Endothelial cell (in vitro differentiated cells): ENCODE measurements around the gene MEG3. TPM values are rescaled to one million over a fixed set of nuclear protein-coding genes. Genes with fewer than 3 reads are reported as not detected.

Experiments used
- DNase-seq: peaks from one replicate; pipeline ENCODE4 v3.0.0; 2021; ENCODE audit warnings: low spot score
- H3K27ac Mint-ChIP-seq: one replicate; pipeline ENCODE4 v1.8.0; 2021; ENCODE audit warnings: mixed read lengths, inconsistent platforms; ENCODE audit not compliant: unreplicated experiment
- H3K27me3 Mint-ChIP-seq: one replicate; pipeline ENCODE4 v1.8.0; 2021; ENCODE audit warnings: mild to moderate bottlenecking, moderate library complexity, mixed read lengths, inconsistent platforms; ENCODE audit not compliant: unreplicated experiment
- H3K36me3 Mint-ChIP-seq: one replicate; pipeline ENCODE4 v1.8.0; 2021; ENCODE audit warnings: mild to moderate bottlenecking, low read depth, mixed read lengths, inconsistent platforms; ENCODE audit not compliant: unreplicated experiment
- H3K4me1 Mint-ChIP-seq: one replicate; pipeline ENCODE4 v1.8.0; 2021; ENCODE audit warnings: mild to moderate bottlenecking, mixed read lengths, inconsistent platforms; ENCODE audit not compliant: unreplicated experiment
- H3K4me3 Mint-ChIP-seq: one replicate; pipeline ENCODE4 v1.8.0; 2021; ENCODE audit warnings: mild to moderate bottlenecking, mixed read lengths, inconsistent platforms; ENCODE audit not compliant: unreplicated experiment
- H3K9me3 Mint-ChIP-seq: one replicate; pipeline ENCODE4 v1.8.0; 2021; ENCODE audit warnings: mixed read lengths, inconsistent platforms; ENCODE audit not compliant: unreplicated experiment
- CTCF ChIP-seq: fragments of 200-600 bp; sonication (generic); IDR thresholded peaks from one replicate; pipeline ENCODE4 v1.5.0; 2021; ENCODE audit warnings: antibody characterized with exemption; ENCODE audit not compliant: unreplicated experiment
- total RNA-seq: library from RNA; stranded (reverse); fragmentation: NEBNext Ultra II Directional; extraction: Animal tissue kit (Norgen Biotek cat#: 25700); gene quantifications from one replicate; pipeline ENCODE4 v1.2.1, GENCODE V29; 2021; ENCODE audit not compliant: unreplicated experiment

Gene MEG3
- total RNA-seq, 1 donor from 2014 or later = not detected

GRCh38 chr14:100807496-100807895 lies 18.4 kb upstream of the MEG3 start:
- H3K27ac Mint-ChIP-seq = no peak overlapping the region
- H3K27me3 Mint-ChIP-seq = peaks cover 2% of the 10 kb centered on the region
- H3K4me3 Mint-ChIP-seq = no peak overlapping the region
- no peak for DNase-seq
- peaks cover 10% of the 10 kb centered on the region for H3K9me3 Mint-ChIP-seq
- peaks cover 20% of the 10 kb centered on the region for H3K36me3 Mint-ChIP-seq
- H3K4me1 Mint-ChIP-seq = no peaks in the 10 kb centered on the region
- TF ChIP-seq CTCF = no peak

GRCh38 chr14:100807979-100808734 lies 17.8 kb upstream of the MEG3 start:
- Mint-ChIP-seq H3K9me3 (peaks cover 10% of the 10 kb centered on the region), H3K27me3 (peaks cover 2% of the 10 kb centered on the region), H3K4me1 (no peaks in the 10 kb centered on the region), H3K4me3 (no peak overlapping the region), H3K36me3 (peaks cover 20% of the 10 kb centered on the region), H3K27ac (no peak overlapping the region)
- no peak for TF ChIP-seq CTCF
- no peak for DNase-seq

GRCh38 chr14:100810435-100810834 lies 15.5 kb upstream of the MEG3 start:
- Mint-ChIP-seq H3K9me3 (peaks cover 10% of the 10 kb centered on the region), H3K27me3 (peaks cover 3% of the 10 kb centered on the region), H3K36me3 (peaks cover 28% of the 10 kb centered on the region), H3K4me1 (no peaks in the 10 kb centered on the region), H3K4me3 (no peak overlapping the region), H3K27ac (no peak overlapping the region)
- DNase-seq = no peak
- TF ChIP-seq CTCF = no peak

- Mint-ChIP-seq H3K27me3 (peaks cover 3% of the 10 kb centered on the region), H3K36me3 (peaks cover 28% of the 10 kb centered on the region), H3K4me3 (no peak overlapping the region), H3K27ac (no peak overlapping the region), H3K9me3 (peaks cover 10% of the 10 kb centered on the region), H3K4me1 (peaks cover 3% of the 10 kb centered on the region)
- TF ChIP-seq CTCF = no peak
- no peak for DNase-seq
These were observed 15.0 kb upstream of the MEG3 start for GRCh38 chr14:100810861-100811461.

- no peak for TF ChIP-seq CTCF
- Mint-ChIP-seq H3K4me3 (peak overlapping the region; percentile 62), H3K36me3 (peaks cover 21% of the 10 kb centered on the region), H3K4me1 (peaks cover 20% of the 10 kb centered on the region), H3K27me3 (peaks cover 3% of the 10 kb centered on the region), H3K9me3 (peaks cover 10% of the 10 kb centered on the region), H3K27ac (no peak overlapping the region)
- no peak for DNase-seq
These were observed 12.6 kb upstream of the MEG3 start for GRCh38 chr14:100813291-100813690.
